ENCODE measurements around the gene FAM118B.

Gene FAM118B

GRCh38 chr11:126182787-126183445 is 28.7 kb upstream of the FAM118B start:
- no peaks in the 10 kb centered on the region for H3K79me2 ChIP-seq (ENCODE audit: insufficient read depth, low read depth)
- no peak overlapping the region for H3K9ac ChIP-seq
- H3K4me1 ChIP-seq (ENCODE audit: low read depth, poor library complexity, severe bottlenecking): peaks cover 26% of the 10 kb centered on the region
- H4K20me1 ChIP-seq (ENCODE audit: insufficient read depth): no peaks in the 10 kb centered on the region
- TF ChIP-seq CTCF (conservative IDR thresholded peaks at IDR 0.05; ENCODE audit: low read depth, low read length): no peak
- no peak overlapping the region for H3K4me3 ChIP-seq (IDR thresholded peaks at IDR 0.05; ENCODE audit: insufficient read depth, low read depth, low read length)
- H3K36me3 ChIP-seq (ENCODE audit: insufficient read depth): no peaks in the 10 kb centered on the region
- H2AFZ ChIP-seq (ENCODE audit: low read depth): no peak overlapping the region
- no peak overlapping the region for H3K27ac ChIP-seq
- no peaks in the 10 kb centered on the region for H3K27me3 ChIP-seq (ENCODE audit: insufficient read depth, low read depth)
- H3K4me2 ChIP-seq: no peak overlapping the region

GRCh38 chr11:126185259-126186024 is 26.1 kb upstream of the FAM118B start:
- no peak overlapping the region for H3K9ac ChIP-seq
- no peaks in the 10 kb centered on the region for H3K36me3 ChIP-seq (ENCODE audit: insufficient read depth)
- H3K27me3 ChIP-seq (ENCODE audit: insufficient read depth, low read depth): no peaks in the 10 kb centered on the region
- no peaks in the 10 kb centered on the region for H3K79me2 ChIP-seq (ENCODE audit: insufficient read depth, low read depth)
- H3K4me1 ChIP-seq (ENCODE audit: low read depth, poor library complexity, severe bottlenecking): peaks cover 43% of the 10 kb centered on the region
- H2AFZ ChIP-seq (ENCODE audit: low read depth): no peak overlapping the region
- TF ChIP-seq CTCF (conservative IDR thresholded peaks at IDR 0.05; ENCODE audit: low read depth, low read length): no peak
- no peaks in the 10 kb centered on the region for H4K20me1 ChIP-seq (ENCODE audit: insufficient read depth)
- H3K4me2 ChIP-seq: peak overlapping the region; percentile 56; the same call in 1 of the 2 replicates
- no peak overlapping the region for H3K4me3 ChIP-seq (IDR thresholded peaks at IDR 0.05; ENCODE audit: insufficient read depth, low read depth, low read length)
- H3K27ac ChIP-seq: peak overlapping the region; percentile 97

- H2AFZ ChIP-seq (ENCODE audit: low read depth): no peak overlapping the region
- no peaks in the 10 kb centered on the region for H3K79me2 ChIP-seq (ENCODE audit: insufficient read depth, low read depth)
- no peaks in the 10 kb centered on the region for H3K27me3 ChIP-seq (ENCODE audit: insufficient read depth, low read depth)
- H3K4me2 ChIP-seq: peak overlapping the region; percentile 56
- no peak overlapping the region for H3K4me3 ChIP-seq (IDR thresholded peaks at IDR 0.05; ENCODE audit: insufficient read depth, low read depth, low read length)
- H3K36me3 ChIP-seq (ENCODE audit: insufficient read depth): no peaks in the 10 kb centered on the region
- H4K20me1 ChIP-seq (ENCODE audit: insufficient read depth): no peaks in the 10 kb centered on the region
- H3K27ac ChIP-seq: peak overlapping the region; percentile 97
- H3K4me1 ChIP-seq (ENCODE audit: low read depth, poor library complexity, severe bottlenecking): peaks cover 50% of the 10 kb centered on the region
- peak overlapping the region; percentile 69; the same call in 1 of the 2 replicates for H3K9ac ChIP-seq
- no peak for TF ChIP-seq CTCF (conservative IDR thresholded peaks at IDR 0.05; ENCODE audit: low read depth, low read length)
These were observed 25.4 kb upstream of the FAM118B start for GRCh38 chr11:126186025-126186698.

- H2AFZ ChIP-seq (ENCODE audit: low read depth): peak overlapping the region; percentile 41
- H3K4me2 ChIP-seq: peak overlapping the region; percentile 56
- H3K27ac ChIP-seq: peak overlapping the region; percentile 97
- no peak overlapping the region for H3K4me3 ChIP-seq (IDR thresholded peaks at IDR 0.05; ENCODE audit: insufficient read depth, low read depth, low read length)
- no peaks in the 10 kb centered on the region for H3K36me3 ChIP-seq (ENCODE audit: insufficient read depth)
- H4K20me1 ChIP-seq (ENCODE audit: insufficient read depth): no peaks in the 10 kb centered on the region
- no peaks in the 10 kb centered on the region for H3K79me2 ChIP-seq (ENCODE audit: insufficient read depth, low read depth)
- H3K9ac ChIP-seq: peak overlapping the region; percentile 69
- H3K27me3 ChIP-seq (ENCODE audit: insufficient read depth, low read depth): no peaks in the 10 kb centered on the region
- peaks cover 57% of the 10 kb centered on the region for H3K4me1 ChIP-seq (ENCODE audit: low read depth, poor library complexity, severe bottlenecking)
- TF ChIP-seq CTCF (conservative IDR thresholded peaks at IDR 0.05; ENCODE audit: low read depth, low read length): peak; percentile 57
These were observed 24.7 kb upstream of the FAM118B start for GRCh38 chr11:126186708-126187529.

Measured in KMS-11 (cell line).